ENCODE results near the gene NPFFR1.

NPFFR1 gene

GRCh38 chr10:70328967-70329366 is 45.2 kb upstream of the NPFFR1 start:
- Histone ChIP-seq H3K36me3 (no peaks in the 10 kb centered on the region), H3K4me1 (ENCODE audit: control insufficient read depth in 1 of 2, insufficient read depth in 1 of 2, low read depth in 1 of 2, low read length in 1 of 2) (peaks cover 32 to 40% of the 10 kb centered on the region in 2 experiments), H3K9me3 (no peaks in the 10 kb centered on the region), H3K4me3 (ENCODE audit: low read depth in 1 of 2, low read length in 1 of 2) (no peak overlapping the region), H3K27me3 (peaks cover 18% of the 10 kb centered on the region), H3K27ac (no peak overlapping the region)
- TF ChIP-seq CTCF (IDR thresholded peaks at IDR 0.05) = no peak

- peaks cover 20% of the 10 kb centered on the region for H3K27me3 ChIP-seq
- no peak for TF ChIP-seq CTCF (IDR thresholded peaks at IDR 0.05)
- no peak overlapping the region for H3K4me3 ChIP-seq (ENCODE audit: low read depth in 1 of 2, low read length in 1 of 2)
- H3K9me3 ChIP-seq = no peaks in the 10 kb centered on the region
- no peaks in the 10 kb centered on the region for H3K36me3 ChIP-seq
- no peak overlapping the region for H3K27ac ChIP-seq
- H3K4me1 ChIP-seq (ENCODE audit: control insufficient read depth in 1 of 2, insufficient read depth in 1 of 2, low read depth in 1 of 2, low read length in 1 of 2) = peaks cover 29 to 42% of the 10 kb centered on the region in 2 experiments
Observed at GRCh38 chr10:70328018-70328417, 44.2 kb upstream of the NPFFR1 start.

- Histone ChIP-seq H3K36me3 (no peaks in the 10 kb centered on the region), H3K27me3 (peaks cover 17% of the 10 kb centered on the region), H3K27ac (no peak overlapping the region), H3K4me3 (ENCODE audit: low read depth in 1 of 2, low read length in 1 of 2) (no peak overlapping the region), H3K9me3 (no peaks in the 10 kb centered on the region), H3K4me1 (ENCODE audit: control insufficient read depth in 1 of 2, insufficient read depth in 1 of 2, low read depth in 1 of 2, low read length in 1 of 2) (peaks cover 3 to 14% of the 10 kb centered on the region in 2 experiments)
- no peak for TF ChIP-seq CTCF (IDR thresholded peaks at IDR 0.05)
Observed at GRCh38 chr10:70324951-70325781, 41.4 kb upstream of the NPFFR1 start.

- Histone ChIP-seq H3K4me1 (ENCODE audit: control insufficient read depth in 1 of 2, insufficient read depth in 1 of 2, low read depth in 1 of 2, low read length in 1 of 2) (peaks cover 3 to 14% of the 10 kb centered on the region in 2 experiments), H3K4me3 (ENCODE audit: low read depth in 1 of 2, low read length in 1 of 2) (no peak overlapping the region), H3K27ac (no peak overlapping the region), H3K9me3 (no peaks in the 10 kb centered on the region), H3K36me3 (no peaks in the 10 kb centered on the region), H3K27me3 (peaks cover 17% of the 10 kb centered on the region)
- TF ChIP-seq CTCF (IDR thresholded peaks at IDR 0.05) = no peak
Observed at GRCh38 chr10:70324339-70324861, 40.6 kb upstream of the NPFFR1 start.

- no peak for TF ChIP-seq CTCF (IDR thresholded peaks at IDR 0.05)
- H3K4me3 ChIP-seq (ENCODE audit: low read depth in 1 of 2, low read length in 1 of 2) = no peak overlapping the region
- no peaks in the 10 kb centered on the region for H3K36me3 ChIP-seq
- H3K27me3 ChIP-seq = peaks cover 17% of the 10 kb centered on the region
- H3K9me3 ChIP-seq = no peaks in the 10 kb centered on the region
- H3K4me1 ChIP-seq (ENCODE audit: control insufficient read depth in 1 of 2, insufficient read depth in 1 of 2, low read depth in 1 of 2, low read length in 1 of 2) = peaks cover 3 to 14% of the 10 kb centered on the region in 2 experiments
- H3K27ac ChIP-seq = no peak overlapping the region
Observed at GRCh38 chr10:70323697-70324338, 40.0 kb upstream of the NPFFR1 start.
